Uterus (tissue), 4 donors: ENCODE measurements around the gene KCNMA1. TPM values are rescaled to one million over a fixed set of nuclear protein-coding genes. Genes with fewer than 3 reads are reported as not detected.
A peak's percentile ranks its signal among the peaks of the same experiment; 100 is the strongest.

Experiments
- DNase-seq, 2 donors: peaks; one replicate each; pipeline ENCODE4 v3.0.0-alpha.2; 2019 to 2020
- H3K27ac ChIP-seq, 2 donors: fragments of 200-600 bp; sonication (generic); 1 replicate in 1 of 2; 2 replicates in 1 of 2; pipeline ENCODE4 v1.5.1; 2016 to 2018
- H3K27me3 ChIP-seq, 2 donors: fragments of 200-600 bp; sonication (generic); one replicate each; pipeline ENCODE4 v1.5.1; 2018 to 2019; ENCODE audit warnings: control low read depth in 1 of 2
- H3K36me3 ChIP-seq, 2 donors: fragments of 200-600 bp; sonication (generic); one replicate each; pipeline ENCODE4 v1.5.1; 2019; ENCODE audit warnings: control low read depth in 1 of 2
- H3K4me1 ChIP-seq, 2 donors: fragments of 200-600 bp; sonication (generic); one replicate each; pipeline ENCODE4 v1.5.1; 2018 to 2019; ENCODE audit warnings: control low read depth in 1 of 2
- H3K4me3 ChIP-seq, 2 donors: fragments of 200-600 bp; sonication (generic); 1 replicate in 1 of 2; 2 replicates in 1 of 2; pipeline ENCODE4 v1.5.1; 2018 to 2019; ENCODE audit warnings: mild to moderate bottlenecking in 1 of 2
- H3K9me3 ChIP-seq, 2 donors: fragments of 200-600 bp; sonication (generic); one replicate each; pipeline ENCODE4 v1.5.1; 2019; ENCODE audit warnings: control low read depth in 1 of 2
- POLR2A ChIP-seq, 2 donors: fragments of 450-650 bp; IDR thresholded peaks; one replicate each; pipeline ENCODE4 v1.6.1; 2016; ENCODE audit warnings: antibody characterized with exemption in 2 of 2, mild to moderate bottlenecking in 1 of 2, moderate library complexity in 1 of 2
- intact Hi-C: fragments of 100-400 bp; cut with DNase I; formaldehyde crosslinking; loops from one replicate; pipeline ENCODE4 v1.15.1; 2023; ENCODE audit warnings: low total_unique reads
- total RNA-seq, 4 donors: library from RNA; depleted of rRNA in 3 of 4; stranded (reverse); fragments of >200 nt in 3 of 4; gene quantifications; one replicate each; pipeline versions ENCODE4 v1.1.0 to v1.2.4, GENCODE V29; 2014 to 2023
- TF ChIP-seq, protein P1 (sequence below), 4 experiments: fragments of 200-600 bp in 2 of 4; fragments of 450-650 bp in 2 of 4; sonication (generic) in 2 of 4; IDR thresholded peaks; one replicate each; pipeline ENCODE4 v1.5.1; 2016 to 2019; ENCODE audit warnings: antibody characterized with exemption in 4 of 4, mild to moderate bottlenecking in 2 of 4, moderate library complexity in 1 of 4
- donor health status: DM: yes; HTN: yes; CAD: no.

Gene KCNMA1
- total RNA-seq, 4 donors from 2014 or later, result 86.2 to 236 (median 164) TPM

DNA sequence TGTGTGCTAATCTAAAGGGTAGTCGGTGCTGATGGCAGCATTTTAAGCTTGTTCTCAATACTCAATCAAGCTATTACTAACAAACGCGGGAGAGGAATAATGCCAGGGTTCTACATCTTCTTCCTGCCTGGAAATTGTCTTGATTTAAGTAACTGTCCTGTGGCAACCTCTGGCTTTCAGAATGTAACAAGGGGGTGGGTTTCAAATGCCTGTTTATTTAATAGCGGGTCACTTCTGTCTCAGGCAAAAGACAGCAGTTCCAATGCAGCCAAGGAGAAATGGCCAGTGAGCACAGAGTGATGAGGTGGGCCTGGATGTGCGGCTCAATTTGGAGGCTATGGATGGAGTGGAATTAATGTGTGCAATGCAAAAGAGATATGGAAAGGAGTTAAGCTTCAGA lies 692.4 kb downstream of the KCNMA1 start:
- H3K4me1 ChIP-seq, result peaks cover 0 to 4% of the 10 kb centered on the region in 2 donors
- H3K36me3 ChIP-seq, result no peaks in the 10 kb centered on the region
- no peak overlapping the region for H3K27ac ChIP-seq
- H3K9me3 ChIP-seq, result no peaks in the 10 kb centered on the region
- TF ChIP-seq, protein P1, sequence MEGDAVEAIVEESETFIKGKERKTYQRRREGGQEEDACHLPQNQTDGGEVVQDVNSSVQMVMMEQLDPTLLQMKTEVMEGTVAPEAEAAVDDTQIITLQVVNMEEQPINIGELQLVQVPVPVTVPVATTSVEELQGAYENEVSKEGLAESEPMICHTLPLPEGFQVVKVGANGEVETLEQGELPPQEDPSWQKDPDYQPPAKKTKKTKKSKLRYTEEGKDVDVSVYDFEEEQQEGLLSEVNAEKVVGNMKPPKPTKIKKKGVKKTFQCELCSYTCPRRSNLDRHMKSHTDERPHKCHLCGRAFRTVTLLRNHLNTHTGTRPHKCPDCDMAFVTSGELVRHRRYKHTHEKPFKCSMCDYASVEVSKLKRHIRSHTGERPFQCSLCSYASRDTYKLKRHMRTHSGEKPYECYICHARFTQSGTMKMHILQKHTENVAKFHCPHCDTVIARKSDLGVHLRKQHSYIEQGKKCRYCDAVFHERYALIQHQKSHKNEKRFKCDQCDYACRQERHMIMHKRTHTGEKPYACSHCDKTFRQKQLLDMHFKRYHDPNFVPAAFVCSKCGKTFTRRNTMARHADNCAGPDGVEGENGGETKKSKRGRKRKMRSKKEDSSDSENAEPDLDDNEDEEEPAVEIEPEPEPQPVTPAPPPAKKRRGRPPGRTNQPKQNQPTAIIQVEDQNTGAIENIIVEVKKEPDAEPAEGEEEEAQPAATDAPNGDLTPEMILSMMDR (IDR thresholded peaks at IDR 0.05), result no peak
- TF ChIP-seq POLR2A (IDR thresholded peaks at IDR 0.05), result no peak
- H3K27me3 ChIP-seq, result no peaks in the 10 kb centered on the region
- intact Hi-C loops, result no loop called here
- no peak overlapping the region for H3K4me3 ChIP-seq
- DNase-seq, result no peak

DNA sequence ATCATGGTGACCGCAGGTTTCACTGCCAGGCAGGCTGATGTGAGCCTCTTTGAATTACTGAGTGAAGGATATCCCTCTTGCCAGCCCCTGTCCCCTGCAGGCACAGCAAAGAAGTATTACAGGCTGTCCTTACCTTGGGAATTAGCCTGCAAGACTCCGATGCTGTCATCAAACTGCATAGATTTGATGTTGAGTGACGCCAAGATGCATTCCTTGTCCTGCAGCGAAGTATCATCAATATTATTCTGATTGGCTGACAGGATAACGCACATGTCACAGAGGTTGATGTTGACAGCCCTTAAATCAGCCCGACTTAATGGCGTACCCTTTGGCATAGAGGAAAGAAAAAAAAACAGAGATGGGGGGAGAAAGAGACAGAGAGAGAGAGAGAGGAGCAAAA lies 693.0 kb downstream of the KCNMA1 start:
- Histone ChIP-seq H3K4me1 (peaks cover 0 to 4% of the 10 kb centered on the region in 2 donors), H3K27me3 (no peaks in the 10 kb centered on the region), H3K27ac (no peak overlapping the region), H3K9me3 (no peaks in the 10 kb centered on the region), H3K4me3 (no peak overlapping the region), H3K36me3 (no peaks in the 10 kb centered on the region)
- no peak for DNase-seq
- TF ChIP-seq, protein P1 (IDR thresholded peaks at IDR 0.05), result no peak
- no peak for TF ChIP-seq POLR2A (IDR thresholded peaks at IDR 0.05)
- intact Hi-C loops, result no loop called here

DNA sequence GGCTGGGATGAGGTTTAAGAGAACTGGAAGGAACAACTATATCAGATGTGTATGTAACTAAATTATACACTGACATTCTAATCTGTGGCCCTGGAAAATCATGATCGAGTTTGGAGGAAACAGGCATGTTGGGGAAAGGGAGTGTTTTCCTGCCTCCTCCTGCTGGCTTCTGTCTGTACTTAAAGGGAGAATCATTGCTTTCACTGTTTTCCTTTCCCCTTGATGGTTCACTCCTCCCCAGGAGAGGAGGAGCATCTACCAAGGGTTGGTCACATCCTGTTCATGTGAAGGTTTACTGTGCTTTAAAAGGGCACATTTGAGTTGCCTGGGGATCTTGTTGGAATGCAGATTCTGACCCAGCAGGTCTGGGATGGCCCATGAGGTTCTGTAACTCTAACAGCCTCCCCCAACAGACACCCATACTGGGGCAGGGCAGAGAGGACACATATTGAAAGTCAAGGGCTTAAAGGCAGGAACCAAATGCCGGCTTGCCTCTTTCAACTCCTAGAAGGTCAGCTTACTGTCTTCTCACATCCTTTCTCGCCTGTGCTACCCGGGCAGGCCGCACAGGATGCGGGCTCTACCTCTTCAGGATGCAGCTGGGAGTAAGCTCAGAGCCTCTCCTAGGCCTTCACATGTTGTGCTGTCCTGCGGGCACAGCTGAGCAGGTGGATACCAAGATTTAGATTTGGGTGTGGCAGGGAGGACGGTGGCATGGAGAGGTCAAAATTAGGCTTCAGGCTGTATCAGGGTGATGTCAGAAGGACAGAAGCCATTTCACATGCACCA lies 694.8 kb downstream of the KCNMA1 start:
- TF ChIP-seq POLR2A (IDR thresholded peaks at IDR 0.05), result no peak
- TF ChIP-seq, protein P1 (IDR thresholded peaks at IDR 0.05), result no peak
- no peaks in the 10 kb centered on the region for H3K36me3 ChIP-seq
- H3K27me3 ChIP-seq, result no peaks in the 10 kb centered on the region
- H3K4me3 ChIP-seq, result no peak overlapping the region
- H3K27ac ChIP-seq, result peak overlapping the region; percentile 28 to 42
- H3K9me3 ChIP-seq, result no peaks in the 10 kb centered on the region
- no peak for DNase-seq
- H3K4me1 ChIP-seq, result peaks cover 0 to 4% of the 10 kb centered on the region in 2 donors
- intact Hi-C loops, result no loop called here

DNA sequence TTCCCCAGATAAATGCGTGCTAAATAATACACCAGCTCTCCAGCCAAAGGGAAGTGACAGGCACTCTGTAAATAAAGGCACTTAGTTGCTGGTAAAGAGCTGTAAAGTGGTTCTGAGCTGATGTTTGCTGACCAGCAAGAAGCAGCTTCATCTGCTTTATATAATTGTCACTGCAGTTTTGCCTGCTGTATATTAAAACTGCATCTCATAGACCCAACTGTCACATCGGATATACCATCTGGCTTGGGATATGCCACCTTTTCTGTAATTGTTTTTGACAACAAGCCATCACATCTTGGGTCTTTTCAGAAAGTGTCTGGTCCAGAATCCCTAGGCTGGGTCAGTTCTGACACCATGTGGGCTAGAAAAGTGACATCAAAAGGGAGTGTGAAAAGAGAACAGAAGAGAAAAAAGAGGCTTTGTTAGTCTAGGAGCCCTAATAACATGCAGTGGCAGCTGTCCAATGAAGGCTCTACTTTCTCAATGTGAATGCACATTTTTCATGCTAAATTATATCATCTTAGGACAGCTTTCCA lies 697.6 kb downstream of the KCNMA1 start:
- Histone ChIP-seq H3K27ac (no peak overlapping the region), H3K9me3 (no peaks in the 10 kb centered on the region), H3K4me3 (no peak overlapping the region), H3K27me3 (no peaks in the 10 kb centered on the region), H3K4me1 (peaks cover 0 to 4% of the 10 kb centered on the region in 2 donors), H3K36me3 (no peaks in the 10 kb centered on the region)
- TF ChIP-seq, protein P1 (IDR thresholded peaks at IDR 0.05), result no peak
- no peak for TF ChIP-seq POLR2A (IDR thresholded peaks at IDR 0.05)
- intact Hi-C loops, result no loop called here
- no peak for DNase-seq

DNA sequence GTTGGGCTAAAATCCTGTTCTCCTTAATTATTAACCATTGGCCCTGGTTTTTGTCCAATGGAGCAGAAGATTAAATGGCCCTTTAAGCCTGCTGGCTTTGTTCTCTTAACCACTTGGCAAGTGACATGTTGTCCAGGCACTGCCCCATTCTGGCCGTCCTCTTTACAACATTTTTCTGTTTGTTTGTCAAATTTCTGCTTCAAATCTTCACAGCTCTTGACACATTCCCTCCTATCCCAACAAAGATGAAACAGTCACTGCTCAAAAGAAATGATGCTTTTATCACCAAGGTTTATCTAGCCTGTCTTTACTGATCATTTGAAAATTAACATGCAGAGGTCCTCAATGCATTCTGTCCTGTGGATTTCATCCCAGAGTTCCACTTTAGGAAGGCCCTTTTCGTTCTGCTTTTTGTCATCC lies 700.4 kb downstream of the KCNMA1 start:
- Histone ChIP-seq H3K9me3 (no peaks in the 10 kb centered on the region), H3K4me3 (no peak overlapping the region), H3K36me3 (no peaks in the 10 kb centered on the region), H3K27me3 (no peaks in the 10 kb centered on the region), H3K4me1 (no peaks in the 10 kb centered on the region), H3K27ac (peak overlapping the region; percentile 8 to 24)
- DNase-seq, result no peak
- intact Hi-C loops, result no loop called here
- TF ChIP-seq, protein P1 (IDR thresholded peaks at IDR 0.05), result no peak
- no peak for TF ChIP-seq POLR2A (IDR thresholded peaks at IDR 0.05)
